Astrocyte of the cerebellum (primary cell): ENCODE measurements around the gene GPC2.
"Not testable (repeated sequence)": the region's sequence is repeated elsewhere in the genome, so short reads cannot be mapped to it uniquely, and the experiment has no call there.

Source experiments
- DNase-seq: peaks from one replicate; pipeline ENCODE4 v3.0.0-alpha.2; 2011; ENCODE audit warnings: low read depth
- H3K4me3 ChIP-seq: 2 replicates; pipeline ENCODE4 v1.5.1; 2011; ENCODE audit warnings: mild to moderate bottlenecking, low read depth, low read length, moderate library complexity
- CTCF ChIP-seq: IDR thresholded peaks from 2 replicates; pipeline ENCODE4 v1.5.1; 2012; ENCODE audit warnings: low read length, low read depth, moderate library complexity, mild to moderate bottlenecking; ENCODE audit errors: missing control alignments
- in situ Hi-C: cut with HindIII; loops from 2 replicates; pipeline ENCODE4 v1.10.0; 2017; ENCODE audit warnings: low sequenced_read_pairs

The GPC2 gene

GRCh38 chr7:100152404-100152803, 24.8 kb downstream of the GPC2 start:
- DNase-seq: no peak
- in situ Hi-C loops: no loop called here
- no peak overlapping the region for H3K4me3 ChIP-seq
- TF ChIP-seq CTCF: no peak

- peak within 1 kb of the TSS; percentile 99 for H3K4me3 ChIP-seq
- in situ Hi-C loops: no loop called here
- DNase-seq: peak; percentile 98
- no peak for TF ChIP-seq CTCF
These were observed 28.4 kb downstream of the GPC2 start, which contains the start of gene LAMTOR4 for GRCh38 chr7:100148559-100149328. LAMTOR4 (plus strand) TSS chr7:100148918; CDS start chr7:100148973, 55 bp downstream.

GRCh38 chr7:100148225-100148558, 29.0 kb downstream of the GPC2 start:
- no peak for DNase-seq
- in situ Hi-C loops: no loop called here
- H3K4me3 ChIP-seq: peak overlapping the region; percentile 99
- no peak for TF ChIP-seq CTCF

- no peak for DNase-seq
- in situ Hi-C loops: no loop called here
- no peak overlapping the region for H3K4me3 ChIP-seq
- no peak for TF ChIP-seq CTCF
These were observed 29.9 kb downstream of the GPC2 start for GRCh38 chr7:100147278-100147677.

GRCh38 chr7:100146350-100146749, 30.8 kb downstream of the GPC2 start:
- H3K4me3 ChIP-seq, in situ Hi-C loops, DNase-seq: not testable (repeated sequence)

- in situ Hi-C loops: no loop called here
- no peak for TF ChIP-seq CTCF
- no peak overlapping the region for H3K4me3 ChIP-seq
- no peak for DNase-seq
These were observed 34.7 kb downstream of the GPC2 start for GRCh38 chr7:100142461-100142860.

- H3K4me3 ChIP-seq: no peak overlapping the region
- no peak for DNase-seq
- no peak for TF ChIP-seq CTCF
- in situ Hi-C loops: no loop called here
These were observed 35.6 kb downstream of the GPC2 start for GRCh38 chr7:100141555-100141949.
